ENCODE results near the gene PDE8B. TPM values are rescaled to one million over a fixed set of nuclear protein-coding genes. Genes with fewer than 3 reads are reported as not detected.
"Not testable (repeated sequence)": the region's sequence is repeated elsewhere in the genome, so short reads cannot be mapped to it uniquely, and the experiment has no call there.

PDE8B gene
- total and polyA plus RNA-seq, 2 donors (not counting 1 experiment from before 2014, with no cell fraction given) = 0.07 TPM; not detected in 1

- H3K4me1 ChIP-seq (ENCODE audit: control insufficient read depth in 2 of 2, insufficient read depth in 2 of 2, low read length in 2 of 2) = no peaks in the 10 kb centered on the region
Observed at GRCh38 chr5:77380636-77381035, 170.2 kb downstream of the PDE8B start.

GRCh38 chr5:77383336-77383735 lies 172.9 kb downstream of the PDE8B start:
- H3K9me3 ChIP-seq (ENCODE audit: control extremely low read depth in 1 of 3, control insufficient read depth in 2 of 3, insufficient read depth in 1 of 3, low read length in 2 of 3); H4K20me1 ChIP-seq (ENCODE audit: control insufficient read depth, insufficient read depth, low read length, poor library complexity, severe bottlenecking); H3K27ac ChIP-seq (ENCODE audit: low read length in 2 of 2); H3K27me3 Mint-ChIP-seq; ATAC-seq (ENCODE audit: low read depth); H3K79me2 ChIP-seq (ENCODE audit: control insufficient read depth, insufficient read depth, low read length); H3K4me1 ChIP-seq (ENCODE audit: control insufficient read depth in 2 of 2, insufficient read depth in 2 of 2, low read length in 2 of 2); intact Hi-C loops (cut with micrococcal nuclease); DNase-seq; H3K4me2 ChIP-seq (replicated peaks; ENCODE audit: low read depth, low read length, poor library complexity, severe bottlenecking); H3K36me3 ChIP-seq (replicated peaks in 1 of 2; ENCODE audit: control extremely low read depth in 1 of 2, control insufficient read depth in 1 of 2, extremely low read depth in 1 of 2, insufficient read depth in 2 of 2, low read length in 1 of 2); CTCF ChIA-PET; H3K4me3 Mint-ChIP-seq; H3K9me3 Mint-ChIP-seq (ENCODE audit: insufficient read depth); H3K9ac ChIP-seq (ENCODE audit: low read length); POLR2A ChIA-PET; H2AFZ ChIP-seq (ENCODE audit: insufficient read depth, low read depth, low read length, poor library complexity, severe bottlenecking); H3K4me3 ChIP-seq (ENCODE audit: control extremely low read depth in 1 of 5, extremely low read depth in 1 of 5, insufficient read depth in 1 of 5, low read depth in 2 of 5, low read length in 4 of 5); H3K27me3 ChIP-seq (replicated peaks in 1 of 4; ENCODE audit: control extremely low read depth in 1 of 4, control insufficient read depth in 3 of 4, insufficient read depth in 4 of 4, low read length in 3 of 4); H3K27ac Mint-ChIP-seq: not testable (repeated sequence)
- H3K4me1 Mint-ChIP-seq = peaks cover 18% of the 10 kb centered on the region
- WGBS (ENCODE audit: insufficient coverage) = no CpG with 5 or more reads among the region's 2 CpGs

More at GRCh38 chr5:77380636-77381035, 170.2 kb downstream of the PDE8B start:
- no peak overlapping the region for H2AFZ ChIP-seq (ENCODE audit: insufficient read depth, low read depth, low read length, poor library complexity, severe bottlenecking)
- no peaks in the 10 kb centered on the region for H4K20me1 ChIP-seq (ENCODE audit: control insufficient read depth, insufficient read depth, low read length, poor library complexity, severe bottlenecking)
- H3K27ac Mint-ChIP-seq = no peak overlapping the region
- 80% methylated on average over 3 of the region's 4 CpGs for WGBS (ENCODE audit: insufficient coverage)
- no peak overlapping the region for H3K4me3 ChIP-seq (ENCODE audit: control extremely low read depth in 1 of 5, extremely low read depth in 1 of 5, insufficient read depth in 1 of 5, low read depth in 2 of 5, low read length in 4 of 5)
- H3K27me3 ChIP-seq (replicated peaks in 1 of 4; ENCODE audit: control extremely low read depth in 1 of 4, control insufficient read depth in 3 of 4, insufficient read depth in 4 of 4, low read length in 3 of 4) = no peaks in the 10 kb centered on the region
- no peaks in the 10 kb centered on the region for H3K9me3 ChIP-seq (ENCODE audit: control extremely low read depth in 1 of 3, control insufficient read depth in 2 of 3, insufficient read depth in 1 of 3, low read length in 2 of 3)
- no peaks in the 10 kb centered on the region for H3K9me3 Mint-ChIP-seq (ENCODE audit: insufficient read depth)
- TF ChIP-seq EZH2 (IDR thresholded peaks at IDR 0.05; ENCODE audit: borderline replicate concordance, insufficient read depth, low read depth, low read length, poor library complexity, severe bottlenecking) (no peak), CTCF (IDR thresholded peaks at IDR 0.05) (no peak)
- no peak overlapping the region for H3K4me3 Mint-ChIP-seq
- H3K27me3 Mint-ChIP-seq = no peaks in the 10 kb centered on the region
- H3K79me2 ChIP-seq (ENCODE audit: control insufficient read depth, insufficient read depth, low read length) = no peaks in the 10 kb centered on the region
- ATAC-seq (ENCODE audit: low read depth) (no peak), DNase-seq (no peak)
- POLR2A ChIA-PET = no interaction called here
- H3K4me2 ChIP-seq (replicated peaks; ENCODE audit: low read depth, low read length, poor library complexity, severe bottlenecking) = no peak overlapping the region
- H3K36me3 ChIP-seq (replicated peaks in 1 of 2; ENCODE audit: control extremely low read depth in 1 of 2, control insufficient read depth in 1 of 2, extremely low read depth in 1 of 2, insufficient read depth in 2 of 2, low read length in 1 of 2) = no peaks in the 10 kb centered on the region
- intact Hi-C loops (cut with micrococcal nuclease) = no loop called here
- CTCF ChIA-PET = no interaction called here
- no peak overlapping the region for H3K27ac ChIP-seq (ENCODE audit: low read length in 2 of 2)
- H3K4me1 Mint-ChIP-seq = peaks cover 18% of the 10 kb centered on the region
- no peak overlapping the region for H3K9ac ChIP-seq (ENCODE audit: low read length)

GRCh38 chr5:77386340-77386739 lies 175.9 kb downstream of the PDE8B start:
- DNase-seq; H3K9me3 ChIP-seq (ENCODE audit: control extremely low read depth in 1 of 3, control insufficient read depth in 2 of 3, insufficient read depth in 1 of 3, low read length in 2 of 3); POLR2A ChIA-PET; H3K9ac ChIP-seq (ENCODE audit: low read length); H4K20me1 ChIP-seq (ENCODE audit: control insufficient read depth, insufficient read depth, low read length, poor library complexity, severe bottlenecking); H3K4me1 Mint-ChIP-seq; H3K4me2 ChIP-seq (replicated peaks; ENCODE audit: low read depth, low read length, poor library complexity, severe bottlenecking); H3K27ac Mint-ChIP-seq; H3K27me3 Mint-ChIP-seq; H2AFZ ChIP-seq (ENCODE audit: insufficient read depth, low read depth, low read length, poor library complexity, severe bottlenecking); H3K4me3 Mint-ChIP-seq; ATAC-seq (ENCODE audit: low read depth); H3K27ac ChIP-seq (ENCODE audit: low read length in 2 of 2); H3K27me3 ChIP-seq (replicated peaks in 1 of 4; ENCODE audit: control extremely low read depth in 1 of 4, control insufficient read depth in 3 of 4, insufficient read depth in 4 of 4, low read length in 3 of 4); H3K36me3 ChIP-seq (replicated peaks in 1 of 2; ENCODE audit: control extremely low read depth in 1 of 2, control insufficient read depth in 1 of 2, extremely low read depth in 1 of 2, insufficient read depth in 2 of 2, low read length in 1 of 2); H3K4me1 ChIP-seq (ENCODE audit: control insufficient read depth in 2 of 2, insufficient read depth in 2 of 2, low read length in 2 of 2); CTCF ChIA-PET; intact Hi-C loops (cut with micrococcal nuclease); H3K9me3 Mint-ChIP-seq (ENCODE audit: insufficient read depth); H3K4me3 ChIP-seq (ENCODE audit: control extremely low read depth in 1 of 5, extremely low read depth in 1 of 5, insufficient read depth in 1 of 5, low read depth in 2 of 5, low read length in 4 of 5); H3K79me2 ChIP-seq (ENCODE audit: control insufficient read depth, insufficient read depth, low read length): not testable (repeated sequence)
- no CpG with 5 or more reads among the region's 1 CpG for WGBS (ENCODE audit: insufficient coverage)
